Type B pancreatic cell (in vitro differentiated cells): ENCODE data around the gene CDKAL1. TPM values are rescaled to one million over a fixed set of nuclear protein-coding genes. Genes with fewer than 3 reads are reported as not detected.
A peak's percentile ranks its signal among the peaks of the same experiment; 100 is the strongest.

Experiments used
- DNase-seq: peaks from one replicate; pipeline ENCODE4 v3.0.0; 2021; ENCODE audit warnings: mixed read lengths; ENCODE audit not compliant: unreplicated experiment; ENCODE audit errors: extremely low spot score
- H3K27ac Mint-ChIP-seq: 2 replicates; pipeline ENCODE4 v1.8.0; 2021; ENCODE audit warnings: mild to moderate bottlenecking, mixed read lengths
- H3K27me3 Mint-ChIP-seq: 2 replicates; pipeline ENCODE4 v1.8.0; 2021; ENCODE audit warnings: mixed read lengths
- H3K36me3 Mint-ChIP-seq: 2 replicates; pipeline ENCODE4 v1.8.0; 2021; ENCODE audit warnings: mixed read lengths
- H3K4me1 Mint-ChIP-seq: one replicate; pipeline ENCODE4 v1.8.0; 2021; ENCODE audit warnings: mixed read lengths; ENCODE audit not compliant: unreplicated experiment
- H3K4me3 Mint-ChIP-seq: 2 replicates; pipeline ENCODE4 v1.8.0; 2021; ENCODE audit warnings: mild to moderate bottlenecking, mixed read lengths
- H3K9me3 Mint-ChIP-seq: 2 replicates; pipeline ENCODE4 v1.8.0; 2021; ENCODE audit warnings: mixed read lengths
- CTCF ChIP-seq: fragments of 200-600 bp; sonication (generic); conservative IDR thresholded peaks from 2 replicates; pipeline ENCODE4 v1.5.0; 2021; ENCODE audit warnings: antibody characterized with exemption, mild to moderate bottlenecking
- total RNA-seq: library from RNA; stranded (reverse); gene quantifications from 2 replicates; pipeline ENCODE4 v1.2.1, GENCODE V29; 2021; ENCODE audit warnings: low replicate concordance

CDKAL1 gene
- total RNA-seq, 1 donor from 2014 or later, result 21.0 TPM

GRCh38 chr6:20929283-20929682, 395.0 kb downstream of the CDKAL1 start:
- H3K4me3 Mint-ChIP-seq, result no peak overlapping the region
- H3K36me3 Mint-ChIP-seq, result no peaks in the 10 kb centered on the region
- peaks cover 7% of the 10 kb centered on the region for H3K9me3 Mint-ChIP-seq
- peaks cover 11% of the 10 kb centered on the region for H3K4me1 Mint-ChIP-seq
- no peak for DNase-seq
- no peaks in the 10 kb centered on the region for H3K27me3 Mint-ChIP-seq
- peak overlapping the region; percentile 3 for H3K27ac Mint-ChIP-seq
- no peak for TF ChIP-seq CTCF

GRCh38 chr6:20931093-20931492, 396.8 kb downstream of the CDKAL1 start:
- H3K27ac Mint-ChIP-seq, result no peak overlapping the region
- H3K4me1 Mint-ChIP-seq, result peaks cover 11% of the 10 kb centered on the region
- H3K4me3 Mint-ChIP-seq, result no peak overlapping the region
- peaks cover 7% of the 10 kb centered on the region for H3K9me3 Mint-ChIP-seq
- no peaks in the 10 kb centered on the region for H3K27me3 Mint-ChIP-seq
- DNase-seq, result no peak
- no peak for TF ChIP-seq CTCF
- no peaks in the 10 kb centered on the region for H3K36me3 Mint-ChIP-seq

- Mint-ChIP-seq H3K36me3 (no peaks in the 10 kb centered on the region), H3K27me3 (no peaks in the 10 kb centered on the region), H3K27ac (no peak overlapping the region), H3K4me1 (peaks cover 11% of the 10 kb centered on the region), H3K4me3 (no peak overlapping the region), H3K9me3 (peaks cover 7% of the 10 kb centered on the region)
- TF ChIP-seq CTCF, result no peak
- DNase-seq, result no peak
Measured at GRCh38 chr6:20931772-20932171, 397.5 kb downstream of the CDKAL1 start.

GRCh38 chr6:20932284-20932683, 398.0 kb downstream of the CDKAL1 start:
- H3K9me3 Mint-ChIP-seq, result peaks cover 7% of the 10 kb centered on the region
- DNase-seq, result no peak

DNA sequence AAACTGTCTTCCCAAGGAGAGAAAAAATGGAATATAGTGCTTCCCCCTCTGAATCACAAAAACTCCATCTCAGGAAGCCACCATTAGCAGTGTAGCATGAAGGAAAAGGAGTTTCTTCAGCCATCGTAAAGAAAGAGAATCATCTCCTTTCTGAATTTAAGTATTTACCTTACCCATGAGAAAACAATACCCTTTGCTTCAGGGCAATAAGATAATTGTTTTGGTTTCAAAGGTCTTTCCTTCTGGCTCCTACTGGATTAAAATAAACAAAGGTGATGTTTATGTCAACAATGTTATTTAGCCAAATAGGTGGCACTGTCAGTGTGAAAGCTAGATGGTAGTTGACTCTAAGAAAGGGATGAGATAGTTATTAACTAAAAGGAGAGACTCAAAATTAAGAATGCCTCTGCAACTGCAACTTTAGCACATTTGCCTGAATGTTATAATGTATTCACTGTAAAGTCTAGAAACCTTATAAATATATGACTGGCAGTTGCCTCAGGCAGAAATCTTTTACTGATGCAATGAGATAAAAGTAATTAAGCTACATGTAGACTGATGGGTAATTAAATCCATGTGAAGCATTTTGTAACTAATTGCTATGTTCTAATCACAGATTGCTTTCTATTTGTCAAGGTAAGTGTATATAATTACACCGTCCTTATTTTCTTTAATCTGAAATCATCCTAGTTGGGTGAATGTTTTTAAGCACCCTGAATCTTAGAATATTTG, 399.0 kb downstream of the CDKAL1 start:
- no peaks in the 10 kb centered on the region for H3K27me3 Mint-ChIP-seq
- H3K4me1 Mint-ChIP-seq, result peaks cover 6% of the 10 kb centered on the region
- H3K9me3 Mint-ChIP-seq, result peaks cover 7% of the 10 kb centered on the region
- DNase-seq, result no peak
- H3K27ac Mint-ChIP-seq, result no peak overlapping the region
- no peak overlapping the region for H3K4me3 Mint-ChIP-seq
- TF ChIP-seq CTCF, result no peak
- no peaks in the 10 kb centered on the region for H3K36me3 Mint-ChIP-seq

More at GRCh38 chr6:20932284-20932683, 398.0 kb downstream of the CDKAL1 start:
- no peaks in the 10 kb centered on the region for H3K36me3 Mint-ChIP-seq
- H3K27me3 Mint-ChIP-seq, result no peaks in the 10 kb centered on the region
- no peak overlapping the region for H3K4me3 Mint-ChIP-seq
- TF ChIP-seq CTCF, result no peak
- H3K27ac Mint-ChIP-seq, result no peak overlapping the region
- H3K4me1 Mint-ChIP-seq, result peaks cover 9% of the 10 kb centered on the region
